ENCODE data around the gene TOMM20L.

GRCh38 chr14:58415636-58416547 lies 20.2 kb downstream of the TOMM20L start:
- TF ChIP-seq ZNF670 (tag by site-specific recombination; IDR thresholded peaks at IDR 0.05; ENCODE audit: low read depth) (no peak), ZNF510 (tag by site-specific recombination; IDR thresholded peaks at IDR 0.05; ENCODE audit: insufficient replicate concordance) (no peak), AEBP2 (tag by site-specific recombination; IDR thresholded peaks at IDR 0.05; ENCODE audit: borderline replicate concordance) (no peak), CTCF (tag by site-specific recombination; IDR thresholded peaks at IDR 0.05) (no peak)
